Measurements from ENCODE around the gene HCRTR2.

HCRTR2 gene

GRCh38 chr6:55299286-55299985 lies 125.1 kb downstream of the HCRTR2 start:
- Histone ChIP-seq H3K4me1 (ENCODE audit: control insufficient read depth, insufficient read depth, low read length) (no peaks in the 10 kb centered on the region), H3K4me3 (ENCODE audit: low read length) (no peak overlapping the region), H3K27me3 (ENCODE audit: control insufficient read depth, insufficient read depth, low read length) (no peaks in the 10 kb centered on the region), H3K27ac (ENCODE audit: low read depth, low read length) (no peak overlapping the region), H3K9ac (ENCODE audit: low read length) (no peak overlapping the region), H3K36me3 (ENCODE audit: control insufficient read depth, insufficient read depth, low read length) (no peaks in the 10 kb centered on the region)

DNA sequence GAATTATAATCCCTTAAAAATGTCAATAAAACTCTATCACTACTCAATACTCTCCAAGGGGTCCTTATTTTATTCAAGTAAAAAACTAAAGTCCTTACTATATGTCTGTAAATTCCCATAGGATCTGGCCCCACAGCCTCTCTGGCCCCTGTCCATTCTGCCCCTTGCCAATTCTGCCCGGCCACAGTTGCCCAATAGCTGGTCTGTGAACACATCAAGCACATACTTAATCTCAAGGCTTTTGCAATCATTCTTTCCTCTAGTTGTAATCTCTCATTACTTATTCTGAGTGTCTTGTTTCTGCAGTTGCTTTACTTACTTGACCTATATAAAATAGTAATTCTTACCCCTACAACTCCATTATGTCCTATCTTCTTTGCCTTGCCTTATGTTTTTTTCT lies 130.4 kb downstream of the HCRTR2 start:
- H3K9ac ChIP-seq (ENCODE audit: low read length): no peak overlapping the region
- H3K27me3 ChIP-seq (ENCODE audit: control insufficient read depth, insufficient read depth, low read length): no peaks in the 10 kb centered on the region
- no peaks in the 10 kb centered on the region for H3K4me1 ChIP-seq (ENCODE audit: control insufficient read depth, insufficient read depth, low read length)
- no peaks in the 10 kb centered on the region for H3K36me3 ChIP-seq (ENCODE audit: control insufficient read depth, insufficient read depth, low read length)
- H3K4me3 ChIP-seq (ENCODE audit: low read length): no peak overlapping the region
- H3K27ac ChIP-seq (ENCODE audit: low read depth, low read length): no peak overlapping the region

DNA sequence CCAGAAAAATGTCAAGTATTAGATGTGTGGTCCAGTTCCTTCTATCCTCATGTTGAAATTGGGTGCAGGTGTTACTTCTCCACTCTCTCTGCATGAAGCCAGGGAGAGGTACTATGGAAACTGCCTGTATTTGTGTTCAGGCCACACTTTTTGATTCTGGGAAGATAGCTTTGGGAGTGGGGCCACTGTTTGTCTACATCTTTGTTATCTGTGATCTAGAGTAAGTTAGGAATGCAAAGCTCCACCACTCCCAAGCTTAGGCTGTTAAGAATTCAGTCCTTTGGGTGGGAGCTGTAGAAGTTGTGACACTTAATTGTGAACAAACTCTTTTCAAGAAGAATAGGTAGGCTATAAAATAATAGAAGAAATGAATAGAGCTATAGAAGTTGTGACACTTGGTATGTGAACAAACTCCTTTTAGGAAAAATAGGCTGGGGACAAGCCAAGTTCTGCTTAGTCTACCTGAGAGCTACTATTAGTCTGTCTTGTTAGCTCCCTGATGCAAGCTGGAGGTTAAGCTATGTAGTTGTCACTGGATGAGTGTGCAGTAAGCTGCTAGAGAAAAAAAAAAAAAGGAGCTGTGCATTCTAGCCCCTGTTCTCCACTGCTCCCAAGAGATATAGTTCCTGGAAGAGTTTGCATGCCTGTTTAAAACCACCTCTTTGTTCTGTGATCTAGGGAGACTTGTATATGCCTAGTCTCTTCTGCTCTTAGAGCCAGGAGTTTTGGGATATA lies 145.8 kb downstream of the HCRTR2 start:
- Histone ChIP-seq H3K27me3 (ENCODE audit: control insufficient read depth, insufficient read depth, low read length) (no peaks in the 10 kb centered on the region), H3K36me3 (ENCODE audit: control insufficient read depth, insufficient read depth, low read length) (no peaks in the 10 kb centered on the region), H3K4me3 (ENCODE audit: low read length) (no peak overlapping the region), H3K9ac (ENCODE audit: low read length) (no peak overlapping the region), H3K4me1 (ENCODE audit: control insufficient read depth, insufficient read depth, low read length) (no peaks in the 10 kb centered on the region), H3K27ac (ENCODE audit: low read depth, low read length) (no peak overlapping the region)

GRCh38 chr6:55320696-55321086 lies 146.4 kb downstream of the HCRTR2 start:
- Histone ChIP-seq H3K27me3 (ENCODE audit: control insufficient read depth, insufficient read depth, low read length) (no peaks in the 10 kb centered on the region), H3K9ac (ENCODE audit: low read length) (no peak overlapping the region), H3K4me3 (ENCODE audit: low read length) (no peak overlapping the region), H3K4me1 (ENCODE audit: control insufficient read depth, insufficient read depth, low read length) (no peaks in the 10 kb centered on the region), H3K27ac (ENCODE audit: low read depth, low read length) (no peak overlapping the region), H3K36me3 (ENCODE audit: control insufficient read depth, insufficient read depth, low read length) (no peaks in the 10 kb centered on the region)

GRCh38 chr6:55327169-55327568 lies 152.9 kb downstream of the HCRTR2 start, which contains the start of gene GFRAL:
GFRAL (plus strand) TSS chr6:55327469; CDS start chr6:55327555, 86 bp downstream.
- no peak within 1 kb of the TSS for H3K27ac ChIP-seq (ENCODE audit: low read depth, low read length)
- H3K9ac ChIP-seq (ENCODE audit: low read length): no peak within 1 kb of the TSS
- no peak within 1 kb of the TSS for H3K4me3 ChIP-seq (ENCODE audit: low read length)
- H3K36me3 ChIP-seq (ENCODE audit: control insufficient read depth, insufficient read depth, low read length): no peaks in the 10 kb centered on the region
- no peaks in the 10 kb centered on the region for H3K27me3 ChIP-seq (ENCODE audit: control insufficient read depth, insufficient read depth, low read length)
- no peaks in the 10 kb centered on the region for H3K4me1 ChIP-seq (ENCODE audit: control insufficient read depth, insufficient read depth, low read length)
